RWPE1 (cell line): Measurements from ENCODE around the gene CXCL6.

Experiments used
- CTCF ChIA-PET: fragments of 350-600 bp; sonication (Branson Sonifier 250); formaldehyde crosslinking; extraction: SDS; loops from one replicate; lab custom pipeline; 2021; lab: Yijun Ruan, JAX
- POLR2A ChIA-PET: fragments of 400-600 bp; formaldehyde crosslinking; extraction: SDS; loops from one replicate; lab custom pipeline; 2020; ENCODE audit warnings: antibody characterized with exemption; ENCODE audit not compliant: low non-redundant PET; lab: Yijun Ruan, JAX
- DNase-seq: peaks from one replicate; pipeline ENCODE4 v3.0.0; 2012; ENCODE audit warnings: low spot score
- H3K27ac ChIP-seq: fragments of 450-650 bp; 2 replicates; pipeline ENCODE4 v1.5.1; 2017
- CTCF ChIP-seq: fragments of 450-650 bp; conservative IDR thresholded peaks from 2 replicates; pipeline ENCODE4 v1.5.1; 2017; ENCODE audit warnings: low read depth, mild to moderate bottlenecking

The CXCL6 gene

GRCh38 chr4:73853246-73853704 is 16.8 kb downstream of the CXCL6 start, which contains the start of gene PF4V1:
Gene PF4V1 (plus strand): TSS chr4:73853296. CDS start chr4:73853363, 67 bp downstream.
- POLR2A ChIA-PET = no interaction called here
- CTCF ChIA-PET = no interaction called here
- DNase-seq = no peak
- no peak for TF ChIP-seq CTCF
- H3K27ac ChIP-seq = no peak within 1 kb of the TSS

DNA sequence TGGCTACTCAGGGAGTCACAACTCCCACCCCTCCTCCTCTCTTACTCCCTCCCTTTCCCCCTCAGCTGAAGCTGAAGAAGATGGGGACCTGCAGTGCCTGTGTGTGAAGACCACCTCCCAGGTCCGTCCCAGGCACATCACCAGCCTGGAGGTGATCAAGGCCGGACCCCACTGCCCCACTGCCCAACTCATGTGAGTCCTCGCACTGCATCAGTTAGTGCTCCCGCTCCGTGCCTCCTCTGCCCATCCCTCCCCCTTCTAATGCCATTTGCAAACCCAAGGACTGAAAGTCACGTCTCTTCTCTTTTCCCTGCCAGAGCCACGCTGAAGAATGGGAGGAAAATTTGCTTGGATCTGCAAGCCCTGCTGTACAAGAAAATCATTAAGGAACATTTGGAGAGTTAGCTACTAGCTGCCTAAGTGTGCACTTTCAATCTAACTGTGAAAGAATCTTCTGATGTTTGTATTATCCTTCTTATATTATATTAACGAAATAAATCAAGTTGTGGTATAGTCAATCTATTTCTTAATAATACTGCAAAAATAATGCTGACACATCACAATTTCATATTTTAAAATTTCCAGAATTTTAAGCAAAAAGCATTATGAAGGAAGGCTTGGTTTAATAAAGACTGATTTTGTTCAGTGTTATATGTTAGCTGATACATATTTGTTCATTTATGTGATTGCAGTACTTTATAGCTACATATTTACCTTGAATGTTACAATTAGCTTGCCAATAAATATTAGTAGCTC is 17.4 kb downstream of the CXCL6 start:
- DNase-seq = no peak
- POLR2A ChIA-PET = interaction anchor here (0.5 kb wide), 1 partner anchor 20 kb away, joined by 3 read pairs; no protein-coding TSS in a partner anchor

DNA sequence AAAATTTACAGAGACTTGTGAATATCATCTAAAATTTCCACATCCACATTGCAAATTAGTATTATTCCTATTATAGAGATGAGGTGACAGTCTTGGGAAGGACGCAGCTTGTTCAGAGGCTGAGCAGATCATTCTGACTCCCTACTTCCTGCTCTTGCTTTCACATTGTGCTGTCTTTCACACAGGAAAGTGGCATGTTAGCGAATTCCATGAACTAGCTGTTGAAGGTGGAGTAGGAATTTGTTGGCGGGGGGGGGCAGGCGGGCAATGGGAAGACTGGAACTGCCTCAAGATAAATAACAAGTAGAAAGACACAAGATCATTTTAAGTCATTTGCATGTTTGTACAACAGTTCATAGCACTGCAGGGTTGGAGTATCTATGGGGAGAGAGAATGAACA is 18.9 kb downstream of the CXCL6 start:
- ChIA-PET CTCF (no interaction called here), POLR2A (no interaction called here)
- H3K27ac ChIP-seq = no peak overlapping the region
- DNase-seq = no peak
- no peak for TF ChIP-seq CTCF

More for the DNA sequence above, 17.4 kb downstream of the CXCL6 start:
- no peak overlapping the region for H3K27ac ChIP-seq
- CTCF ChIA-PET = interaction anchor here (0.7 kb wide), 3 partner anchors 408 to 543 kb away, joined by 3 to 8 read pairs (median 7); no protein-coding TSS in a partner anchor
- TF ChIP-seq CTCF = no peak

DNA sequence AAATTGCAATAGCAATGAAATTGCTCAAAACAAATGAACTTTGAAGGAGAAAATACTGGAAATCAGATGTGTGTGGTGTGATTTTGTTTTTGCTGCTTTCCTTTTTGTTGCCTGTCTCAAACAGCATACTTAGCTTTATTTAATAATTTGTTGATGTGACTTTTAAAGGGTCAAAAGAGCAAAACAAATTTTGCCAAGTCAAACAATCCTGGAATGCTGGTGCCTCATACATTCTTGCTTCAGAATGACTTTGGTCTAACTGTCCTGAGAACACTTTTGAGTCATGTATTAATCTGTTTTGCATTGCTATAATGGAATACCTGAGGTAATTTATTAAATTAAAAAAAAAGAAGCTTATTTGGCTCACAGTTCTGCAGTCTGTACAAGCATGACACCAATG is 20.0 kb downstream of the CXCL6 start:
- TF ChIP-seq CTCF = no peak
- ChIA-PET CTCF (interaction anchor here (0.6 to 1.1 kb wide), 3 partner anchors 17 to 64 kb away, joined by 3 to 6 read pairs (median 4); no protein-coding TSS in a partner anchor), POLR2A (no interaction called here)
- DNase-seq = no peak
- H3K27ac ChIP-seq = no peak overlapping the region

DNA sequence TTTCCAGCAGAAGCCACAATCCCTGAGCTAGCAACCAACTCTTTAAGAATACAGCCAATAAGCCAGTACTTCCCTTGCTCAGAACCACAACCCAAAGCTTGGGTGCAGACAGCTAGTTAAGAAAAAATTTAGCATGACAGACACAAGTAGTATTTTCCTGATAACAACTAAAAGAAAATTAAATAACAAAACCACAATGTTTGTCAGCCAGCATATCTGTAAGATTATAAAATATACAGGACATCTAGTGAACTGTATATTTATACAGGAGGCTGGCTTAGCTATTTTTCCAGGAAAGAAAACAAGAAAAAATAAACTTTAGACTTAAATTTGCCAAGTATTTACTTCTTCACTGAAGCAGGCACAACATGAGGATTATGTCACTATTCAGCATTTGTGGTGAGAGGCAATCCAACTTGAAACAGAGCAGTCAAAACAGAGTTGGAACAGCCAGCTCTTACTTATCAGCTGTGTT is 23.2 kb downstream of the CXCL6 start:
- no peak for TF ChIP-seq CTCF
- ChIA-PET CTCF (interaction anchor here (0.6 kb wide), 1 partner anchor 206 kb away, joined by 4 read pairs; no protein-coding TSS in a partner anchor), POLR2A (no interaction called here)
- no peak overlapping the region for H3K27ac ChIP-seq
- no peak for DNase-seq

- no peak overlapping the region for H3K27ac ChIP-seq
- no peak for TF ChIP-seq CTCF
- DNase-seq = no peak
- ChIA-PET CTCF (interaction anchor here (0.6 kb wide), 1 partner anchor 206 kb away, joined by 4 read pairs; no protein-coding TSS in a partner anchor), POLR2A (no interaction called here)
These were observed 23.7 kb downstream of the CXCL6 start for GRCh38 chr4:73860181-73860580.
